Fibroblast of lung (primary cell): Measurements from ENCODE around the gene ANTXRL. TPM values are rescaled to one million over a fixed set of nuclear protein-coding genes. Genes with fewer than 3 reads are reported as not detected.

Experiments used
- DNase-seq, 2 donors: peaks; one replicate each; pipeline versions ENCODE4 v3.0.0 to v3.0.0-alpha.2; 2010; ENCODE audit warnings: low read depth in 2 of 2
- H2AFZ ChIP-seq: 2 replicates; pipeline ENCODE4 v1.5.1; 2012; ENCODE audit warnings: low read length, control low read depth, inconsistent platforms
- H3K27ac ChIP-seq: 2 replicates; pipeline ENCODE4 v1.5.1; 2011; ENCODE audit warnings: low read length, control low read depth; ENCODE audit not compliant: insufficient read depth
- H3K27me3 ChIP-seq: 2 replicates; pipeline ENCODE4 v1.5.1; 2011; ENCODE audit warnings: mild to moderate bottlenecking, low read length; ENCODE audit not compliant: control insufficient read depth, insufficient read depth
- H3K36me3 ChIP-seq: 2 replicates; pipeline ENCODE4 v1.5.1; 2011; ENCODE audit warnings: low read length; ENCODE audit not compliant: control insufficient read depth, insufficient read depth
- H3K4me1 ChIP-seq: 2 replicates; pipeline ENCODE4 v1.5.1; 2011; ENCODE audit warnings: low read length; ENCODE audit not compliant: control insufficient read depth, insufficient read depth; ENCODE audit errors: extremely low read depth
- H3K4me2 ChIP-seq: 2 replicates; pipeline ENCODE4 v1.5.1; 2011; ENCODE audit warnings: low read length, control low read depth; ENCODE audit not compliant: insufficient read depth; ENCODE audit errors: extremely low read depth
- H3K4me3 ChIP-seq, 4 experiments: fragments of 200-600 bp in 1 of 4; sonication (generic) in 1 of 4; replicated peaks in 1 of 4; 2 replicates each; pipeline ENCODE4 v1.5.1; 2011 to 2016; ENCODE audit warnings: low read length in 4 of 4, low read depth in 3 of 4, mild to moderate bottlenecking in 3 of 4, control low read depth in 2 of 4, inconsistent platforms in 1 of 4, mixed read lengths in 1 of 4; ENCODE audit not compliant: insufficient read depth in 1 of 4; ENCODE audit errors: control extremely low read depth in 1 of 4
- H3K79me2 ChIP-seq: 2 replicates; pipeline ENCODE4 v1.5.1; 2012; ENCODE audit warnings: mild to moderate bottlenecking, low read length, inconsistent platforms; ENCODE audit not compliant: control insufficient read depth, insufficient read depth
- H3K9ac ChIP-seq: 2 replicates; pipeline ENCODE4 v1.5.1; 2011; ENCODE audit warnings: mild to moderate bottlenecking, low read length, control low read depth; ENCODE audit not compliant: insufficient read depth
- H3K9me3 ChIP-seq: 2 replicates; pipeline ENCODE4 v1.5.1; 2012; ENCODE audit warnings: low read depth, low read length; ENCODE audit not compliant: control insufficient read depth, insufficient read depth
- H4K20me1 ChIP-seq: 2 replicates; pipeline ENCODE4 v1.5.1; 2011; ENCODE audit warnings: low read length; ENCODE audit not compliant: control insufficient read depth, insufficient read depth; ENCODE audit errors: extremely low read depth
- EZH2 ChIP-seq: IDR thresholded peaks from 2 replicates; pipeline ENCODE4 v1.5.1; 2012; ENCODE audit warnings: low read length, control low read depth, mild to moderate bottlenecking; ENCODE audit errors: missing control alignments
- polyA plus RNA-seq, 2 donors: library from polyadenylated mRNA; depleted of rRNA in 1 of 2; stranded (reverse) in 1 of 2; unstranded in 1 of 2; fragments of >200 nt; gene quantifications; 2 replicates each; pipeline ENCODE4 v1.2.1, GENCODE V29; 2011 to 2012; ENCODE audit warnings: missing spikeins in 1 of 2
- total RNA-seq: library from RNA; depleted of rRNA; stranded (reverse); fragments of >200 nt; gene quantifications from 2 replicates; pipeline ENCODE4 v1.2.1, GENCODE V29; 2014
- TF ChIP-seq, protein P1 (sequence below), 2 donors: IDR thresholded peaks in 1 of 2; conservative IDR thresholded peaks in 1 of 2; 1 replicate in 1 of 2; 2 replicates in 1 of 2; pipeline ENCODE4 v1.5.1; 2011 to 2012; ENCODE audit warnings: low read length in 2 of 2, control low read depth in 1 of 2, inconsistent platforms in 1 of 2, low read depth in 1 of 2, mild to moderate bottlenecking in 1 of 2

The ANTXRL gene
- total and polyA plus RNA-seq, 2 donors (not counting 1 experiment from before 2014, with no cell fraction given), result not detected

DNA sequence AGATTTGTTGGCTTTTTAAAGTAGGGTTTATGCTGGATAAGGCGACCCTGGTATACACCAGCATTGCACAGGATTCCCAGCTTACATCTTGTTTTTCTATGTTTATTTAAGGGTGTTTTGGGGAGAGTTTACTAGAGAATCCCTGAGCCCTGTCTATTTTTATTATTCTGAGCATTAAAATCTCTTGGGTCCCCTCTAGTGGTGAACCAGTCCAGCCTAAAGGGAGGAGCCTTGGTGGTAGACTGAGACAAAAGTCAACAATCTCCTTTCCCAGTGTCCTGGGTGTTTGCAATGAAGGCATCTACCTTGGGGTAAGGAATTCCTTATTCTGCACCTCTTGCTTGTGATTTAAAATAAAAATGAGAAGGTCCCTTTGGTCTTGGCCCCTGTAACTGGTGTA, 38.2 kb downstream of the ANTXRL start:
- Histone ChIP-seq H3K27me3 (peaks cover 2% of the 10 kb centered on the region), H3K4me2 (no peak overlapping the region), H4K20me1 (no peaks in the 10 kb centered on the region), H2AFZ (no peak overlapping the region), H3K4me3 (no peak overlapping the region), H3K36me3 (no peaks in the 10 kb centered on the region), H3K9me3 (no peaks in the 10 kb centered on the region), H3K9ac (no peak overlapping the region), H3K4me1 (no peaks in the 10 kb centered on the region), H3K79me2 (no peaks in the 10 kb centered on the region), H3K27ac (no peak overlapping the region)
- DNase-seq, result no peak
- no peak for TF ChIP-seq EZH2
- TF ChIP-seq, protein P1, sequence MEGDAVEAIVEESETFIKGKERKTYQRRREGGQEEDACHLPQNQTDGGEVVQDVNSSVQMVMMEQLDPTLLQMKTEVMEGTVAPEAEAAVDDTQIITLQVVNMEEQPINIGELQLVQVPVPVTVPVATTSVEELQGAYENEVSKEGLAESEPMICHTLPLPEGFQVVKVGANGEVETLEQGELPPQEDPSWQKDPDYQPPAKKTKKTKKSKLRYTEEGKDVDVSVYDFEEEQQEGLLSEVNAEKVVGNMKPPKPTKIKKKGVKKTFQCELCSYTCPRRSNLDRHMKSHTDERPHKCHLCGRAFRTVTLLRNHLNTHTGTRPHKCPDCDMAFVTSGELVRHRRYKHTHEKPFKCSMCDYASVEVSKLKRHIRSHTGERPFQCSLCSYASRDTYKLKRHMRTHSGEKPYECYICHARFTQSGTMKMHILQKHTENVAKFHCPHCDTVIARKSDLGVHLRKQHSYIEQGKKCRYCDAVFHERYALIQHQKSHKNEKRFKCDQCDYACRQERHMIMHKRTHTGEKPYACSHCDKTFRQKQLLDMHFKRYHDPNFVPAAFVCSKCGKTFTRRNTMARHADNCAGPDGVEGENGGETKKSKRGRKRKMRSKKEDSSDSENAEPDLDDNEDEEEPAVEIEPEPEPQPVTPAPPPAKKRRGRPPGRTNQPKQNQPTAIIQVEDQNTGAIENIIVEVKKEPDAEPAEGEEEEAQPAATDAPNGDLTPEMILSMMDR (conservative IDR thresholded peaks at IDR 0.05 in 1 of 2, IDR thresholded peaks at IDR 0.05 in 1 of 2; ENCODE audit: low read depth in 1 of 2, low read length in 2 of 2), result peak in 1 of 2 donors; percentile 48

DNA sequence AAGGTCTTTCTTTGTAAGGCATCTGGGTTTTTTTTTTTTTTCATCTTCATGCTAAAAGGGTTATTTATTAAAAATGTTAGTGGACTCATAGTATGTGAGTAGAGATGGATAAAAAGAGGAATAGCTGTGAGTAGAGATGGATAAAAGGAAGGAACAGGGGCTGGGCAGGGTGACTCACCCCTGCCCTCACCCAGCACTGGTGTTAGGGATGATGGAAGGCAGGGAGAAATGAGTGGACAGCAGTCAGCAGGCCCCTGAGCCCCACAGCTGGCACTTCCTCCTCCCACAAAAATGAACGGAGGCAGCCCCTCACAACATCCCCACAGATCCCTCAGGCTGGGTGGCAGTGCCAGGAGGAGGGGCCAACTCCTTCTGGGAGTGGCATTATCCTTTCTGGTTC, 39.3 kb downstream of the ANTXRL start:
- H3K9me3 ChIP-seq, result no peaks in the 10 kb centered on the region
- DNase-seq, result no peak
- no peak overlapping the region for H2AFZ ChIP-seq

DNA sequence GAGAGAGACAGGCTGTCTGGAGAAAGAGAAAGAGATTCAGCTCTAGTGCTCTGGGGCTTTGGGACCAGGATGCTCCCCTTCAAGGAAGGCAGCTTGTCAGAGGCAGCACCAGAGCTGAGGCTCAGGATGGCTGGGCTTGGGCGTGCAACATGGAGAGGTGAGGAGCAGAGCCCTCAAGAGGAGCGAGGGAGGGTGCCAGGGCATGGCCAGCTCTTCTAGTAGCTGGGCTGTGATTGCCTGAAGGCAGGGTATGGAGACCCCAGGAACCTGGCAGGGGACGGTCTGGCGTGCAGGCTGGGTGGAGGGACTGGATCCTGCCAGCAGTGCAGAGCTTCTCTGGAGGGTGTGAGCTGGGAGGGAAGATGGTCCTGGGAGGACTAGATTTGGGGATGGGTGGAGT, 40.2 kb downstream of the ANTXRL start:
- DNase-seq, result no peak
- no peak overlapping the region for H3K9ac ChIP-seq
- H3K4me1 ChIP-seq, result no peaks in the 10 kb centered on the region
- no peaks in the 10 kb centered on the region for H3K79me2 ChIP-seq
- no peaks in the 10 kb centered on the region for H3K36me3 ChIP-seq
- no peaks in the 10 kb centered on the region for H4K20me1 ChIP-seq
- TF ChIP-seq, protein P1 (conservative IDR thresholded peaks at IDR 0.05 in 1 of 2, IDR thresholded peaks at IDR 0.05 in 1 of 2; ENCODE audit: low read depth in 1 of 2, low read length in 2 of 2), result no peak
- TF ChIP-seq EZH2, result no peak
- H3K4me2 ChIP-seq, result no peak overlapping the region
- H3K4me3 ChIP-seq, result no peak overlapping the region
- no peak overlapping the region for H2AFZ ChIP-seq
- H3K27me3 ChIP-seq, result peaks cover 2% of the 10 kb centered on the region
- no peaks in the 10 kb centered on the region for H3K9me3 ChIP-seq
- H3K27ac ChIP-seq, result no peak overlapping the region

More for the DNA sequence above, 39.3 kb downstream of the ANTXRL start:
- Histone ChIP-seq H3K27ac (no peak overlapping the region), H3K4me1 (no peaks in the 10 kb centered on the region), H3K4me3 (no peak overlapping the region), H3K79me2 (no peaks in the 10 kb centered on the region), H3K9ac (no peak overlapping the region), H3K4me2 (no peak overlapping the region), H3K27me3 (peaks cover 2% of the 10 kb centered on the region), H4K20me1 (no peaks in the 10 kb centered on the region), H3K36me3 (no peaks in the 10 kb centered on the region)
- no peak for TF ChIP-seq EZH2
- TF ChIP-seq, protein P1 (conservative IDR thresholded peaks at IDR 0.05 in 1 of 2, IDR thresholded peaks at IDR 0.05 in 1 of 2; ENCODE audit: low read depth in 1 of 2, low read length in 2 of 2), result no peak
